ENCODE results near the gene PARVB. TPM values are rescaled to one million over a fixed set of nuclear protein-coding genes. Genes with fewer than 3 reads are reported as not detected.

PARVB gene
- total RNA-seq, 1 experiment from 2014 or later = 35.3 TPM

DNA sequence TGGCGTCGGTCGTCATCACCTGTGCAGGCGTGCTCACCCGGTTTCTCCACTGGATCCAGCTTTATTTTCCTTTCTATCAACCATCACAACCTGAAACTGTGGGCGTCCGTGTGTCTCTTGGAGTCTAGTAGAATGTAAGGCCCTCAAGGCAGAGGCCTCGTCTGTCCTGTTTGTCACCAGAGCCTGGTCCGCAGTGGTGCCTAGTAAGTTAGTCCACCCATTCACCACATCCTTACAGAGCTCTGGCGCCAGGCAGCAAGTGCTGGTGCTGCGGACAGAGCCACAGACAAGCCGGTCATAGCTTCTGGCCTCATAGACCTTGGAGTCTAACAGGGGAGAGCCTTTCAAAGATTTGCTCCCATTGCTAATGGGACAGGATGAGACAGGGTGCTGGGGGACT is 92.2 kb downstream of the PARVB start:
- no peak overlapping the region for H3K4me3 ChIP-seq
- no peaks in the 10 kb centered on the region for H3K9me3 ChIP-seq (ENCODE audit: insufficient read depth, low read depth)
- no peaks in the 10 kb centered on the region for H3K4me1 ChIP-seq (replicated peaks; ENCODE audit: insufficient read depth)
- no peak overlapping the region for H3K4me2 ChIP-seq
- no peak for DNase-seq
- ChIA-PET POLR2A (ENCODE audit: unreplicated experiment) (no interaction called here), CTCF (no interaction called here)
- no peaks in the 10 kb centered on the region for H4K20me1 ChIP-seq (ENCODE audit: insufficient read depth)
- no TSS peak for BruUV-seq (replicated peaks)
- H3K36me3 ChIP-seq (ENCODE audit: low read depth) = no peaks in the 10 kb centered on the region
- H3K27me3 ChIP-seq (ENCODE audit: insufficient read depth, low read depth) = no peaks in the 10 kb centered on the region
- H3F3A ChIP-seq (ENCODE audit: insufficient read depth, low read depth) = no peaks in the 10 kb centered on the region
- H3K79me2 ChIP-seq (ENCODE audit: low read depth) = no peaks in the 10 kb centered on the region
- TF ChIP-seq, protein P1, sequence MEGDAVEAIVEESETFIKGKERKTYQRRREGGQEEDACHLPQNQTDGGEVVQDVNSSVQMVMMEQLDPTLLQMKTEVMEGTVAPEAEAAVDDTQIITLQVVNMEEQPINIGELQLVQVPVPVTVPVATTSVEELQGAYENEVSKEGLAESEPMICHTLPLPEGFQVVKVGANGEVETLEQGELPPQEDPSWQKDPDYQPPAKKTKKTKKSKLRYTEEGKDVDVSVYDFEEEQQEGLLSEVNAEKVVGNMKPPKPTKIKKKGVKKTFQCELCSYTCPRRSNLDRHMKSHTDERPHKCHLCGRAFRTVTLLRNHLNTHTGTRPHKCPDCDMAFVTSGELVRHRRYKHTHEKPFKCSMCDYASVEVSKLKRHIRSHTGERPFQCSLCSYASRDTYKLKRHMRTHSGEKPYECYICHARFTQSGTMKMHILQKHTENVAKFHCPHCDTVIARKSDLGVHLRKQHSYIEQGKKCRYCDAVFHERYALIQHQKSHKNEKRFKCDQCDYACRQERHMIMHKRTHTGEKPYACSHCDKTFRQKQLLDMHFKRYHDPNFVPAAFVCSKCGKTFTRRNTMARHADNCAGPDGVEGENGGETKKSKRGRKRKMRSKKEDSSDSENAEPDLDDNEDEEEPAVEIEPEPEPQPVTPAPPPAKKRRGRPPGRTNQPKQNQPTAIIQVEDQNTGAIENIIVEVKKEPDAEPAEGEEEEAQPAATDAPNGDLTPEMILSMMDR (conservative IDR thresholded peaks at IDR 0.05) = no peak
- no peak for TF ChIP-seq EZH2 (IDR thresholded peaks at IDR 0.05; ENCODE audit: low read depth)
- H2AFZ ChIP-seq = no peak overlapping the region
- no peak overlapping the region for H3K27ac ChIP-seq
- H3K9me2 ChIP-seq (ENCODE audit: insufficient read depth) = no peaks in the 10 kb centered on the region
- intact Hi-C loops (cut with micrococcal nuclease; ENCODE audit: unreplicated experiment) = no loop called here

DNA sequence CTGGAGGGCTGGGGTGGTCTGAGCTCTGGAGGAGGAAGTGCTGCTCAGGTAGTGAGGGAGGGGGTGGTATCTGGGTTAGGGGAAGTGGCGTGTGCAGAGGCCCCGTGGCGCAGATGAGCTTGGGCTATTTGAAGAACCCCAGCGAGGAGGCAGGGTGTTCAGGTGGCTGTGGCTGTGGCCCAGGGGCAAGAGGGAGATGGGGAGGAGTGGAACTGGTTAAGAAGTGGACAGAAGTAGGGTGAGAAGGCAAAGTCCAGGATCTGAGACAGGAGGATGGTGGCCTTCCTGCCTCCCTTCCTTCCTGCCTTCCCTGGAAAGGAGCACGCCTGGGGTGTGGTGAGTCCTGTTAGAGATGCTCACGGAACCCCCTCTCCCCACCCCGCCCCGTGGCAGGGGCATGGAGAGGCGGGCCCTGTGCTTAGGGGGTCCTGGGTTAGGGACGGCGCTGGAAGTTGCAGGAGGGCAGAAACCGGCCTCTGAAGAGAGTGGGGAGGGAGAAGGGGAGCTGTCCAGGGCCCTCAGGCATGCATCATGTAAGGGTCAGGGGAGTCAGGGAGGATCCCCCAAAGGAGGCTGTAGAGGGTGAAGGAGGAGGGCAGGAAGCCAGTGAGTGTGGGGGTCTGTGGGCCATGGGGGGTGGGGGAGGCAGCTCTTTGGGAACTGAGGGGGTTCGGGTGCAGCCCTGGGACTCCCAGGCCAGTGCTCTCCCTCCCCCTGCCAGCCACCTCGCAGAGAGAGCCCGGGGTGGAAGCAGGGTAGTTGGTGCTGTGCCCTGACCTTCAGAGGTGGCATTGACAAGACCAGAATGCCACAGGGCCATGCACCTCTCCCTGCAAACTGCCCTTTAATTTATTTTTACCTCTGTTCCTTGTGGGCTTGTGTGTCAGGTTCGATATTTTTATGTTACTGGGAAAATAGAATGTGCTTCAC is 92.9 kb downstream of the PARVB start:
- BruUV-seq (replicated peaks) = no TSS peak
- no peak for TF ChIP-seq EZH2 (IDR thresholded peaks at IDR 0.05; ENCODE audit: low read depth)
- TF ChIP-seq, protein P1 (conservative IDR thresholded peaks at IDR 0.05) = no peak
- Histone ChIP-seq H4K20me1 (ENCODE audit: insufficient read depth) (no peaks in the 10 kb centered on the region), H3K9me2 (ENCODE audit: insufficient read depth) (no peaks in the 10 kb centered on the region), H2AFZ (no peak overlapping the region), H3K4me3 (no peak overlapping the region), H3K9me3 (ENCODE audit: insufficient read depth, low read depth) (no peaks in the 10 kb centered on the region), H3K27me3 (ENCODE audit: insufficient read depth, low read depth) (no peaks in the 10 kb centered on the region), H3K79me2 (ENCODE audit: low read depth) (no peaks in the 10 kb centered on the region), H3K36me3 (ENCODE audit: low read depth) (no peaks in the 10 kb centered on the region), H3K27ac (no peak overlapping the region), H3K4me1 (replicated peaks; ENCODE audit: insufficient read depth) (no peaks in the 10 kb centered on the region), H3K4me2 (no peak overlapping the region), H3F3A (ENCODE audit: insufficient read depth, low read depth) (no peaks in the 10 kb centered on the region)
- POLR2A ChIA-PET (ENCODE audit: unreplicated experiment) = no interaction called here
- CTCF ChIA-PET = no interaction called here
- no peak for DNase-seq
- intact Hi-C loops (cut with micrococcal nuclease; ENCODE audit: unreplicated experiment) = no loop called here

DNA sequence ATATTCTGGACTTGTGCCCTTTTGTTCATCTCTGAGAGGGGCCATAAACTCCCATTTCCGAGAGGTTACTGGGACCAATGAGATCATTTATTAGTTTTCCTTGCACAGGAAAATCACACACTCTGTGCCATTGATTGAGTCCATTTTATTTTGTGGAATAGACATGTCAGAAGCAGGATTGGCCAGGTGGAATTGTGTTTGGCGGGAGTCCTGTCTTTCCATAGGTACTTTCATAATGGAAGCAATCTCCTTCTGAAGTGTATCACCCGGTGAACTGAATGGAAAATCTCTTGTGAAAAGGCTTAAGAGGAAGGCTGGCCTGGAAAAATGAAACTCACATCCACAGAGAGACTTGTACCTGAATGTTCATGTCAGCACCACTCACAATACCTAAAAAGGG is 93.6 kb downstream of the PARVB start:
- CTCF ChIA-PET = no interaction called here
- H2AFZ ChIP-seq = no peak overlapping the region
- DNase-seq = no peak

More for the DNA sequence above, 93.6 kb downstream of the PARVB start:
- Histone ChIP-seq H3K4me2 (no peak overlapping the region), H3K4me1 (replicated peaks; ENCODE audit: insufficient read depth) (no peaks in the 10 kb centered on the region), H3K4me3 (no peak overlapping the region), H4K20me1 (ENCODE audit: insufficient read depth) (no peaks in the 10 kb centered on the region), H3K79me2 (ENCODE audit: low read depth) (no peaks in the 10 kb centered on the region), H3K27me3 (ENCODE audit: insufficient read depth, low read depth) (no peaks in the 10 kb centered on the region), H3K9me2 (ENCODE audit: insufficient read depth) (no peaks in the 10 kb centered on the region), H3K36me3 (ENCODE audit: low read depth) (no peaks in the 10 kb centered on the region), H3F3A (ENCODE audit: insufficient read depth, low read depth) (no peaks in the 10 kb centered on the region), H3K27ac (no peak overlapping the region), H3K9me3 (ENCODE audit: insufficient read depth, low read depth) (no peaks in the 10 kb centered on the region)
- intact Hi-C loops (cut with micrococcal nuclease; ENCODE audit: unreplicated experiment) = no loop called here
- POLR2A ChIA-PET (ENCODE audit: unreplicated experiment) = no interaction called here
- no TSS peak for BruUV-seq (replicated peaks)
- TF ChIP-seq, protein P1 (conservative IDR thresholded peaks at IDR 0.05) = no peak
- no peak for TF ChIP-seq EZH2 (IDR thresholded peaks at IDR 0.05; ENCODE audit: low read depth)
